ENCODE measurements around the gene BLACAT1.

DNA sequence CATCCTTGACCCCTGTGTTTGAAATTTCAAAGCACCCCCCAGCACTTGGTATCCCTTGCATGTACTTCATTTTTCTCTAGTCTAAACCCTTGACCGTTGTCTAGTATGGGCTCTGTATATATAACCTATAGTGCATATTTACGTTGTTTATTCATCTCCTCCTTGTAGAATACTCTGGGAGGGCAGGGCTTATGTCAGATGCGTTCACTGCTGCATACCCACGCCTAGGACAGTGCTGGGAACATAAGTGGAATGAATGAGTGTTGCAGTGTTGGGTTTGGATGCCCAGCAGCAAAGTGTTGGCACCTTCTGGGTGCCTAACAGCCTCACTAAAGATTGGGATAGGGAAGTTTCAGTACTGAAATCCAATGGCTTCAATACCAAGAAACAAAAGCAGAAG is 17.6 kb upstream of the BLACAT1 start:
- no peak for TF ChIP-seq CTCF (IDR thresholded peaks at IDR 0.05; ENCODE audit: borderline replicate concordance, extremely low read depth, low read length, poor library complexity, severe bottlenecking)
- no peak for TF ChIP-seq EZH2 (IDR thresholded peaks at IDR 0.05; ENCODE audit: borderline replicate concordance, low read depth, low read length, severe bottlenecking)
